GM21360 (cell line): ENCODE data around the gene FAM81A.
"Not testable (repeated sequence)": the region's sequence is repeated elsewhere in the genome, so short reads cannot be mapped to it uniquely, and the experiment has no call there.

Source experiments
- ATAC-seq: cut with Tn5 transposase; IDR thresholded peaks from one replicate; pipeline ENCODE4 v1.9.1; 2021; ENCODE audit warnings: mild to moderate bottlenecking, moderate library complexity; ENCODE audit not compliant: unreplicated experiment

FAM81A gene

DNA sequence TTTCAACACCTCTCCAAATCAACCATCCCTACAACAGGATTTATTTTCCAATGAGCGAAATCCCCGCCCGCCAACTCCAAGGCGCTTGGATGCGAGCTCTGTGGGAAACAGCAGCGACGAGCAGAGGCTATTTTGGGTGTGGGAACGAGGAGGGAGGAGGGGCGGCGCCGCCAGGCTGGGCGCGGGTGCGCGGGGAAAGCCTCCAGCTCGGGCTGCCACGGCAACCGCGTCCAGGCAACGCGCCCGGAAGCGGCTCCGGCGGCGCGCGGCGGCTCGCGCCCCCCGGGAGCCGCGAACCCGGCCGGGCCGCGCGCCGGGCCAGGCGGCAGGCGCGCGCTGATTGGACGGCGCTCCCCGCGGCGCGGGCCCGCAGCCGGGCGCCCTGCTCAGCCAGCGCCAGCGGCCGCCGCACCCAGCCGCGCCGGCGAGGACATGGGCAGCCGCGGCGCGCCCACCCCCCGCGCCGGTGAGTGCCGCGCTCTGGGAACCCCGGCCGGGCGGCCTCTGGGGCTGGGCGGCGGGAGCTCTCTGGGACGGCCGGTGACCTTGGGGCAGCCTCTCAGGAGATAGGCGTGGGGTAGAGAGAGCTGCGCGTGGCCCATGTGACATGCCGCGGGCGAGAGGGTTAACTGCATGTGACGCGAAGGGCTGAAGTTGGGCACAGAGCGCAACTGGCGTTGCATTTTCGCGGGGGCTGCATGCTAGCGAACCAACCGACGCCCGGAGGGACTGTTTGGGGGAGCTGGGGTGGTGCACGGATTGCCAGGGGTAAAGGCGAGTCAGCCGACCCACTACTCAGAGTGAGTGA lies at the start of gene FAM81A:
FAM81A (plus strand) TSS at position 370 of the 808 bp plus-strand sequence. CDS start 20,441 bp downstream, outside the sequence.
- ATAC-seq: peak; percentile 68

DNA sequence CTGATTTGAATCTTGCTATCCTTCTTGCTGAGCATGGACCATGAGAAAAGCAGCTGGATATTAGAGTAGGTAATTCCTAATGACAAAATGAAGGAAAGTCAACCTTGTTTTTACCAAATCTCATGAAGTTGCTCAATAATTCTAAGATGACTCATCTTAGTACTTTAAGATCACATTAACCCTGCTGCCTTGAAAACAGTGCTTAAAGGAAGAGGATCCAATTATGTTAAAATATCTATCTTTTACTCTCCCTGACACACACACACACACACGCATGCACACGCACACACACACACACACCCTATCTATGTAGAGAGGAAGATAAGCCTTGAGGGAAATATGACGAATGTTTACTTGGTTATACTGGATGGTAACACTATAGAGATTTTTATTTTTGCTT lies 49.3 kb upstream of the FAM81A start:
- no peak for ATAC-seq

DNA sequence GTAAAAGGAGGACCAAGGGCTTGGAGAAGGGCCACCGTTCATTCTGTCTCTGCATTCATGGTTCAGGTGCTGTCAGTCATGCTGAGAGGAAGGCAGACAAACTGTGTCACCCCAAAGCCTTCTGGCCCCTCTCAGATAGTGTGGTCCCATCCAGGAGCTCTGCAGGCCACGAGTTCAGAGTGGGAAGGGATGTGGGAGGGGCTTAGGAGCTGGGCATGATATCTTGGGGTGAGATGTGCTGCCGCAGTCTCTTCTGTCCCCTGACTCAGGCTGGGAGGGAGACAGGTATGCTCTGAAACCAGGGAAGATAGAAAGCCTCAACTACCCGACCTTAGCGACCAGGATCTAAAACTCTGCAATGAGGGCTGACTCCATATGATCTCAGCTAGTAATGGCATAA lies 45.7 kb upstream of the FAM81A start:
- no peak for ATAC-seq

DNA sequence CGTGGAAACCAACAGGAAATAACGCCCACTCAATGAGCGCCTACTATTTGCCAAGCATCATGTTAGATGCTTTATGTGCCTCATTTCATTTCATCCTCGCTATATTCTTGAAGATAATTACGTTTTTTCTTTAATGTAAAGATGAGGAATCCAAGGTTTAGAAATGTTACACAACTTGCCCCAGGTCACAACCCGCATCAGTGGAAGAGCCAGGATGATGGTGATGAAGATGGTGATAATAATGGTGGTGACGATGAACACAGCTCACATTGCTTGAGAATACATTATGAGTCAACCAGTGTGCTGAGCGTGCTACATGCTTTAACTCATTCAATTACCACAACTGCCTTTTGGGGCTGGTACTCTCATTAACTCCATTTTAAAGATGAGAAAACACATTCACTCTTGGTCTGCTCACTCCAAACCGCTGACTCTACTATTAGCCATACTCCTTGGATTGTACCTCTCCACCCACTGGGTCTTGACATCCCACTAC lies 43.8 kb upstream of the FAM81A start:
- no peak for ATAC-seq

DNA sequence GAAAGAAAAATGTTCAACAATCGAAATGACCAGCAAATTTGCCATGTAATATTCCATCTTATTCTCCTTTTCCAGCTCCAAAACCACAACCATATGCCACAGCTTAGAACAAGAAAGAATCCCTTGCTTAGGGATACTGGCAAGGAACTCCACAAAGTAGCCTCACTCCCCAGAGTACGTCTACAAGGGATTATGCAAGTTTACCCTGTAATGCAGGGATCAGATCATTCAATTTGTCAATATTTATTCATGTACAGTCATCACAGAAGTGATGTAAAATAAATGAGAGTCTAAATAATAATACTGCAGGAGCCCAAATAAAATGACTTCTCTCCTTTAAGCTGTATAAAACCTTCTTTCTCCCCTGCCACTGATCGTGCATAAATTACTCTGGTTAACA lies 41.8 kb upstream of the FAM81A start:
- no peak for ATAC-seq

GRCh38 chr15:59396679-59397078 lies 41.3 kb upstream of the FAM81A start:
- ATAC-seq: no peak

DNA sequence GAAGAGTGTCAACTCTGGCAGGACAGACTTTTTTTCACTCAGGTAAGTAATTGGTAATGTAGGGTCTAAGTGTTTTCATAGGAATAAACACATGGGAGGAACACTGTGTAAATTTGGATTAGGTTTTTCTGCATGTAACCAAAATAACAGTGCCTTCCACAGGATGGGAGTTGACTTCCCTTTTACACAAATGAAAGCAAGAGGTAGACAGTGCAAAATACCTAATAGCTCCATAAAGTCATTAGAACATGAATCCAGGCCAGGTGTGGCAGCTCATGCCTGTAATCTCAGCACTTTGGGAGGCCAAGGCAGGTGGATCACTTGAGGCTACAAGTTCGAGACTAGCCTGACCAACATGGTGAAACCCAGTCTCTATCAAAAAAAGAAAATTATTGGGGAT lies 39.8 kb upstream of the FAM81A start:
- ATAC-seq: no peak

DNA sequence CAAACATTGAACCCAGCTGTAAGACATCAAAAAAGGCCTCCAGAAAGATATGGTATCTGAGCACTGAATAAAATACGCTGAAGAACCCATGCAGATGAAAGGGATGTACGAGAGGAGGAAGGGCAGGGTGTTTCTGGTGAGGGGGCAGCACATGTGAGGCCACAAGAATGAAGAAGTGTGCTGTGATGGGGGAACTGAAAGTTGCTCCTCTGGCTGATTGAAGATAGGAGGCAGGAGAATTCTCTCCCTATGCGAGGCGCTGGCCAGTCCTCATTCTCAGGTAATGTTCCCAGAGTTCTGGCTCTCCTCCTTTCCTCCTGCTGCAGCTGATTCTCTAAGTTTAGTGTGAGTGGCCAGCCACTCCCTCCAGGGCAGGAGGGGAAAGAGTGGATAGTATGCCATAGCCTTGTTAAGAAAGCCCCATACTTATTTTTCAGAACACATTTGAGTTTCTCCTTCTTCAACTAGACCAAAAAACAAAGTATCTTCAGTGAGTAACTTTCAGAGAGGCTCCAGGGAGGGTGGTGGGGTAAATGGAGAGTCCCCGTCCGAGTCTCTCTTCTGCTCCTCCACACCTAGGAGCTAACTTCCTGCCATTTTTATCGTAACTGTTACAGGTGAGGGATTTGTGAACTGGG lies 38.4 kb upstream of the FAM81A start:
- ATAC-seq: peak; percentile 74

- peak; percentile 22 for ATAC-seq
These were observed 37.7 kb upstream of the FAM81A start for GRCh38 chr15:59400103-59400813.

- not testable (repeated sequence) for ATAC-seq
These were observed 36.7 kb upstream of the FAM81A start for GRCh38 chr15:59401051-59401823.

DNA sequence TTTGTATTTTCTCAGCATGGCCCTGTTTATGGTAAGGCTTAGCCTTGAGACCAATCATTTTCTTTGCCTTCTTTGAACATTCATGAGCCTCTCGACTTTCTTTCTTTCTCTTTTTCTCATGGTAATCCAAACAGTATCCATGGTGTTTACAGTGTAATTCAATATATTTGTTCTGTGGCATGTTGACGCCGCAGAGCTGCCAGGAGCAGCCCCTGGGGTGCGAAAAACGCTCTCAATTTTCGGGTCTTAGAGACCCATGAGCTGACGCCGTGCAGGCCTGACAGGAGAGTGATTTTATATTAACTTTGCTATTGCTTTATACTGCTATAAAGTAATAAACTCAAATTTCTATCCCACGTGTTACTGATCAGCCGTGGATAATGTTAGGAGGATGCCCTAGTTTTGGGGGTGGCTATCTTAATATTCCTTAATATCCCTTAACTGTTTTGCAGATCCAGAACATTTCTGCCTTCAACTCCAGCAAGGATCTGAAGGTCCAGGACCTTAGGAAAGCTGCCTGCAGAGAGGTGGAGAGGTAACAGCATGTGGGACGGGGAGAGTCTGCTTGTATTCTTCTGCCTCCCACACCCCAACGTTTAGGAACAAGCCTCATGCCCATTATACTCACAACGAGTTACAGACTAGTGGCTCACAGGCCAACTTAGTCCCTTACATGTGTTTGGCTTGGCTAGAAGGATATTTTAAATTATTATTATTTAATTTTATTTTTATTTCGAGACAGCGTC lies 36.0 kb upstream of the FAM81A start:
- no peak for ATAC-seq

DNA sequence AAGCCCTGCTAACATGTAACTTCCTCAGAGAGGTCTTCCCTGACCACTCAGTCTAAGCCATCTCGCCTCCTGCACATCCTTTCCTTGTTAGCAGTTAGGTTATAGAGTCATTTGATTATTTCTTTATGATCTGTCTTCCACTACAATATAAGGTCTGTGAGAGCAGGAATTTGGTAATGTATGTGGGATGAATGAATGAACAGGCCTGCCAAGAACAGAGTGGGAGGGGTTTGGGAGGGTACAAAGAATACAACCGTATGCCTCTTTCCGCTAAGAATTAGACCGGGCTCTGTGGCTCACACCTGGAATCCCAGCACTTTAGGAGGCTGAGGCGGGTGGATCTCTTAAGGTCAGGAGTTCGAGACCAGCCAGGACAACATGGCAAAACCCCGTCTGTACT lies 32.9 kb upstream of the FAM81A start:
- ATAC-seq: no peak

GRCh38 chr15:59406446-59406845 lies 31.5 kb upstream of the FAM81A start:
- ATAC-seq: peak; percentile 40

DNA sequence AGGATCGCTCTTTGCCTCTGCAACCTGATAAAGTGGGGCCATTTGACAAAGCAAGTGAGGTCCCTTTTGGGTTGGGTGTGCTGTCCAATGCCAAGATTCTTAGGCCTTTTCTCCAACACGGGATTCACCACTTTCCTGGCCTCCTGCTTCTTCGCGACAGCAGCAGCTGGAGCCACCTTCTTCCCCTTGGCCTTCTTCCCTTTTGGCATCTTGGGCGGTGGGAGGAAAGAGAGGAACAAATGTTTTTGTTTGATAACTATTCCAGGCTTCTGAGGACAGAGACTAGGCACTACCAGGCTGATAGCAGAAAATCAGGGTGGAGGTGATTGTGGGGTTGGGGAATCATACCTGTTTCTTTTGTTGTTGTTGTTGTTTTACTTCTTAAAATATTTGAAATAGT lies 30.0 kb upstream of the FAM81A start:
- no peak for ATAC-seq

DNA sequence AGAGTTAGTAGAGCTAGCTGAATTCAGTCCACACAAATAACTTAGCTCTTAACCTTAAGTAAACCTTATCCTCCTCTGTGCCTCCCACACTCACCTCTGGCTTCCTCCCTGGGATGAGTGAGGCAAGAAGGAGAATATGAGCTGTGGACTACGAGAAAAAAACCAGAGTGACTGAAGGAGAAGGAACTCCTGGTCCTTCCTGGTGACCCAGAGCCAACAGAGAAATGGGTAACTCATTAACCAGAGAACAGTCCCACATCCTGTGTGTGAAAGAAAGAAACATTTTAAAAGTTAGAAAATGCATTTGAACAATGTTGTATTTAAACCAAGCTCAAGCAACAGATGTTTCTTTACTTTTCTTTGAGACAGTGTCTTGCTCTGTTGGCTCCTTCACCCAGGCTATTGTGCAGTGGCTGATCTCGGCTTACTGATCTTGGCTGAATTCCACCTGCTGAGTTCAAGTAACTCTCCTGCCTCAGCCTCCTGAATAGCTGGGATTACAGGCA lies 27.5 kb upstream of the FAM81A start:
- no peak for ATAC-seq

GRCh38 chr15:59413577-59413976 lies 24.4 kb upstream of the FAM81A start:
- ATAC-seq: no peak

DNA sequence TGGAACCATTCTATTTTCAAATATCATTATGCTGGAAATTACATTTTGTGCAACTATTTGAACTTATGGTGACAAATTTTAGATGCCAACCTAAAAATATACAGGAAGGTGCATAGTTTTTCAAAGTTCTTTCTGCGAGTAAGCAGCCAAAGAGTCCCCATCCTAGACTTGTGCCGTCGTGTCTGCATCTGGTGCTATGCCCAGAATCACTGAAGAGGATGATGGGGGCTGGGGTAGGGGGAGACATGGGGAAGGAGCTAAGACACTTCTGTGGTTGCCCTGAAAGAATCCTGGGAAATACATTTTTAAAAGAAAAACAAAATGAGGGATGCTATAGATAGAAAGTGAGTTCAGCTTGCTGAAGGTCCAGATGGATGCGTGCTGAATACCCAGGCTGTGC lies 21.2 kb upstream of the FAM81A start:
- ATAC-seq: no peak

- ATAC-seq: no peak
These were observed 18.8 kb upstream of the FAM81A start for GRCh38 chr15:59419170-59419569.

- no peak for ATAC-seq
These were observed 17.9 kb upstream of the FAM81A start for GRCh38 chr15:59420108-59420507.
